ENCODE results near the gene HAUS8. TPM values are rescaled to one million over a fixed set of nuclear protein-coding genes. Genes with fewer than 3 reads are reported as not detected.

The HAUS8 gene
- total RNA-seq, 4 donors from 2014 or later, result 3.3 to 7.0 (median 5.7) TPM

GRCh38 chr19:17045907-17046502, 29.2 kb downstream of the HAUS8 start:
- intact Hi-C loops (cut with DNase I; ENCODE audit: low total_unique reads), result no loop called here
- DNase-seq (ENCODE audit: low spot score in 2 of 2), result no peak
- TF ChIP-seq, protein P1, sequence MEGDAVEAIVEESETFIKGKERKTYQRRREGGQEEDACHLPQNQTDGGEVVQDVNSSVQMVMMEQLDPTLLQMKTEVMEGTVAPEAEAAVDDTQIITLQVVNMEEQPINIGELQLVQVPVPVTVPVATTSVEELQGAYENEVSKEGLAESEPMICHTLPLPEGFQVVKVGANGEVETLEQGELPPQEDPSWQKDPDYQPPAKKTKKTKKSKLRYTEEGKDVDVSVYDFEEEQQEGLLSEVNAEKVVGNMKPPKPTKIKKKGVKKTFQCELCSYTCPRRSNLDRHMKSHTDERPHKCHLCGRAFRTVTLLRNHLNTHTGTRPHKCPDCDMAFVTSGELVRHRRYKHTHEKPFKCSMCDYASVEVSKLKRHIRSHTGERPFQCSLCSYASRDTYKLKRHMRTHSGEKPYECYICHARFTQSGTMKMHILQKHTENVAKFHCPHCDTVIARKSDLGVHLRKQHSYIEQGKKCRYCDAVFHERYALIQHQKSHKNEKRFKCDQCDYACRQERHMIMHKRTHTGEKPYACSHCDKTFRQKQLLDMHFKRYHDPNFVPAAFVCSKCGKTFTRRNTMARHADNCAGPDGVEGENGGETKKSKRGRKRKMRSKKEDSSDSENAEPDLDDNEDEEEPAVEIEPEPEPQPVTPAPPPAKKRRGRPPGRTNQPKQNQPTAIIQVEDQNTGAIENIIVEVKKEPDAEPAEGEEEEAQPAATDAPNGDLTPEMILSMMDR (IDR thresholded peaks at IDR 0.05), result no peak
- no peak for TF ChIP-seq POLR2A (IDR thresholded peaks at IDR 0.05)
- 80 to 84% methylated on average over 5 of the region's 5 CpGs for WGBS, 2 donors
- H3K4me3 ChIP-seq (ENCODE audit: low read depth, poor library complexity, severe bottlenecking), result no peak overlapping the region

- intact Hi-C loops (cut with DNase I; ENCODE audit: low total_unique reads), result no loop called here
- TF ChIP-seq, protein P1 (IDR thresholded peaks at IDR 0.05), result no peak
- TF ChIP-seq POLR2A (IDR thresholded peaks at IDR 0.05), result no peak
- DNase-seq (ENCODE audit: low spot score in 2 of 2), result no peak
- WGBS, 2 donors, result 64 to 70% methylated on average over 7 of the region's 7 CpGs
- H3K4me3 ChIP-seq (ENCODE audit: low read depth, poor library complexity, severe bottlenecking), result no peak overlapping the region
Observed at GRCh38 chr19:17043744-17044143, 31.5 kb downstream of the HAUS8 start.

DNA sequence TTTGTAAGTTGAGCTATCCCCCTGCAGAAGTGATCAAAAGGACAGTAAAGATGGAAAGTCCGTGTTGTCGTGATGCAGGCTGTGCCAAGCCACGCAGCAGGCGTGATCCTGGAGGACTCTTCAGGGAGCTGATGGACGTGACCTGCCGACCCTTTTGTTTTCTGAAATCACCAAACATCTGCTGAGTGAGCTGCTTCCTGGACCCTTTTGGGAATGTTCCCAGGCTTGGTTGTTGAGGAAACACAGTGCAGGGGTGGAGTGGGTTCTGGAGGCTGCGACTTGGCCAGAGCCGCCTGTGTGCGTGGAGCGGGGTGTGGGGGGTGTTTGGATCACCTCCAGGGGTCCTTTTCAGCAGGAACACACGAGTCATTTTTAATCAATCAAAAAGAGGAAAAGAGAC, 33.3 kb downstream of the HAUS8 start:
- no peak for DNase-seq (ENCODE audit: low spot score in 2 of 2)
- H3K4me3 ChIP-seq (ENCODE audit: low read depth, poor library complexity, severe bottlenecking), result no peak overlapping the region
- intact Hi-C loops (cut with DNase I; ENCODE audit: low total_unique reads), result no loop called here
- WGBS, 2 donors, result 25 to 35% methylated on average over 11 of the region's 11 CpGs
- TF ChIP-seq, protein P1 (IDR thresholded peaks at IDR 0.05), result no peak
- TF ChIP-seq POLR2A (IDR thresholded peaks at IDR 0.05), result no peak

DNA sequence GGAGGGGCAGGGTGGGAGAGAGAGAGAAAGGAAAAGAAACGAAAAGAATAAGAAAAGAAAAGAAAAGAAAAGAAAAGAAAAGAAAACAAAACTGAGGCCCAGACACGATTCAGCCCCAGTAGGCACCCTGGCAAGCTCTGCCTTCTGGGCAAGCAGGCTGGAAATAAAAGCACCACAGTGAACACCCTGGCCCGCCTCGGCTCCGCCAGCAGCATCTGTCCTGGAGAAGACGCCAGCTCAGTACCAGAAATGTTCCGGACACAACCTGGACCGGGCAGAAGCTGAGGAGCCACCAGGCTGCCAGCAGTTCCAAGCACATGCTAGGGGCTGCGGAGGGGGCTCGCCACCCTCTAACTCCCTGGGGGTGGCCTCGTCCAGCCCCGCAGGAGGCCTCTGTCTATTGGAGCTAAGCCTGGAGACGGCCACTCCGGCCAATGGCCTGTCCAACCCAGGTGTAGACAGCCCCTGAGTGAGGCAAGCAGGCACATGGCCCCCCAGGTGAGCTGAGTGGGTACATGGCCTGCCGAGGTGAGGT, 37.2 kb downstream of the HAUS8 start:
- no peak for DNase-seq (ENCODE audit: low spot score in 2 of 2)
- intact Hi-C loops (cut with DNase I; ENCODE audit: low total_unique reads), result no loop called here
- WGBS, 2 donors, result 54 to 70% methylated on average over 13 to 15 of the region's 15 CpGs
- H3K4me3 ChIP-seq (ENCODE audit: low read depth, poor library complexity, severe bottlenecking), result no peak overlapping the region
- no peak for TF ChIP-seq POLR2A (IDR thresholded peaks at IDR 0.05)
- TF ChIP-seq, protein P1 (IDR thresholded peaks at IDR 0.05), result no peak

- H3K4me3 ChIP-seq (ENCODE audit: low read depth, poor library complexity, severe bottlenecking), result no peak overlapping the region
- no peak for DNase-seq (ENCODE audit: low spot score in 2 of 2)
- intact Hi-C loops (cut with DNase I; ENCODE audit: low total_unique reads), result no loop called here
- TF ChIP-seq, protein P1 (IDR thresholded peaks at IDR 0.05), result no peak
- WGBS, 2 donors, result 82 to 91% methylated on average over 6 of the region's 6 CpGs
Observed at GRCh38 chr19:17037184-17037583, 38.1 kb downstream of the HAUS8 start.

DNA sequence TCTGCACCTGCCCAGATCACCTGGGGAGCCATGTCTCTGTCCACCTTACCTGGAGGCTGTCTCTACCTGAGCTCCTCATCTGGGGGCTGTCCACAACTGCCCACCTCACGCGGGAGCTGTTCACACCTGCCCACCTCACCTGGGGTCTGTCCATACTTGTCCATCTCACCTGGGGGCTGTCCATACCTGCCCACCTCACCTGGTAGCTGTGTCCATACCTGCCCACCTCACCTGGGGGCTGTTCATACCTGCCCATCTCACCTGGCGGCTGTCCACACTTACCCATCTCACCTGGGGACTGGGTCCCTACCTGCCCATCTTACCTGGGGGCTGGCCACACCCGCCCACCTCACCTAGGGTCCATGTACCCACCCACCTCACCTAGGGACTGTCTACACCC, 38.6 kb downstream of the HAUS8 start:
- no peak overlapping the region for H3K4me3 ChIP-seq (ENCODE audit: low read depth, poor library complexity, severe bottlenecking)
- DNase-seq (ENCODE audit: low spot score in 2 of 2), result no peak

More for the DNA sequence above, 38.6 kb downstream of the HAUS8 start:
- WGBS, 2 donors, result 82 to 85% methylated on average over 4 of the region's 4 CpGs
- intact Hi-C loops (cut with DNase I; ENCODE audit: low total_unique reads), result no loop called here
- TF ChIP-seq POLR2A (IDR thresholded peaks at IDR 0.05), result no peak
- TF ChIP-seq, protein P1 (IDR thresholded peaks at IDR 0.05), result no peak
